ENCODE measurements around the gene KNG1. TPM values are rescaled to one million over a fixed set of nuclear protein-coding genes. Genes with fewer than 3 reads are reported as not detected.

The KNG1 gene
- total RNA-seq, 3 donors from 2014 or later, result 0.48 TPM; not detected in 2

DNA sequence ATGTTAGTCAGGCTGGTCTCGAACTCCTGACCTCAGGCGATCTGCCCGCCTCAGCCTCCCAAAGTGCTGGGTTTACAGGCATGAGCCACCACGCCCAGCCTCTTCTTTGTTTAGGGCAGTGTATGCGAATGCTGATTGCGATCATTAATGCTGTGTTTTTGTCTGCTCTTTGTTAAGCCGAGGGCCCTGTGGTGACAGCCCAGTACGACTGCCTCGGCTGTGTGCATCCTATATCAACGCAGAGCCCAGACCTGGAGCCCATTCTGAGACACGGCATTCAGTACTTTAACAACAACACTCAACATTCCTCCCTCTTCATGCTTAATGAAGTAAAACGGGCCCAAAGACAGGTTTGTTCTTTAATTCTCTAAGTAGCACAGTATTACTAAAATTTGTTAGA is 7.8 kb downstream of the KNG1 start:
- no peaks in the 10 kb centered on the region for H3K27me3 ChIP-seq
- H3K27ac ChIP-seq, result no peak overlapping the region
- TF ChIP-seq POLR2AphosphoS5 (IDR thresholded peaks at IDR 0.05) (no peak), CTCF (IDR thresholded peaks at IDR 0.05) (no peak), POLR2A (IDR thresholded peaks at IDR 0.05) (no peak)
- intact Hi-C loops (cut with DNase I; ENCODE audit: low total_unique reads), result no loop called here
- H3K9me3 ChIP-seq, result no peaks in the 10 kb centered on the region
- H3K4me3 ChIP-seq, result no peak overlapping the region
- no peaks in the 10 kb centered on the region for H3K4me1 ChIP-seq
- H3K36me3 ChIP-seq, result no peaks in the 10 kb centered on the region
- no peak for DNase-seq (ENCODE audit: low spot score in 2 of 2)

GRCh38 chr3:186732169-186732766 is 15.1 kb downstream of the KNG1 start:
- Histone ChIP-seq H3K4me3 (no peak overlapping the region), H3K4me1 (no peaks in the 10 kb centered on the region), H3K9me3 (no peaks in the 10 kb centered on the region), H3K27ac (no peak overlapping the region), H3K27me3 (no peaks in the 10 kb centered on the region), H3K36me3 (no peaks in the 10 kb centered on the region)
- no peak for DNase-seq (ENCODE audit: low spot score in 2 of 2)
- TF ChIP-seq POLR2AphosphoS5 (IDR thresholded peaks at IDR 0.05) (no peak), CTCF (IDR thresholded peaks at IDR 0.05) (no peak), POLR2A (IDR thresholded peaks at IDR 0.05) (no peak)
- intact Hi-C loops (cut with DNase I; ENCODE audit: low total_unique reads), result no loop called here

DNA sequence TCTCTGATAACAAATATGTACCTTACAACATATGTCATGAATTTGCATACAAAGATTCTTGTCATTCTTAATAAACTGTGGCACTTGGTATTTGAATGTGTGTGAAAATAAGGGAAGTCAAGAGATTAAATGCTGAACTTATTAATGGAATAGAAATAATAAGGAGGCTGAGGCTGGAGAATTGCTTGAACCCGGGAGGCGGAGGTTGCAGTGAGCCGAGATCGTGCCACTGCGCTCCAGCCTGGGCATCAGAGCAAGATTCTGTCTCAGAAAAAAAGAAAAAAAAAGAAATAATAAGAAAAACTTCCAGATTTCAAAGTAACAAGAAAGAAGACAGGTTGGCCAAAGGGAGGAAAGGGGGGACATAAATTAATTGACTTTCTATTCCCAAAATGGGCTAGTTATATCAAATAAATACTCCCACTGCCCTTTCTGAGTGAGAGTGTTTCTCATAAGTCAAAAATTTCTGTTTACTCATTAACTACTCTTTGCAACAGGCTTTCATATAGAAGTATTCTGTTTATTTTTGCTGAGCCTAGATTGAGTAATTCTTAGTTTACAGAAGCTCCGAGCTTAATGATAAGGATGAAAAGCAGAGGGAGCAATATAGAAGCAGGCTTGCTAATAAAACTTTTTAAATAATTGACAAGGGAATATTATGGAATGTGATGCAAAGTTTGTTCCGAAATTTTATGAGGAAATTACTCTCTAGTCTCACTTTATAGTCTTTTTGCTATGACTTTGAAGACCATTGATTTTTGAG is 25.6 kb downstream of the KNG1 start:
- Histone ChIP-seq H3K9me3 (no peaks in the 10 kb centered on the region), H3K4me1 (no peaks in the 10 kb centered on the region), H3K36me3 (no peaks in the 10 kb centered on the region), H3K27me3 (no peaks in the 10 kb centered on the region), H3K4me3 (no peak overlapping the region), H3K27ac (no peak overlapping the region)
- TF ChIP-seq POLR2AphosphoS5 (IDR thresholded peaks at IDR 0.05) (no peak), CTCF (IDR thresholded peaks at IDR 0.05) (no peak), POLR2A (IDR thresholded peaks at IDR 0.05) (no peak)
- no peak for DNase-seq (ENCODE audit: low spot score in 2 of 2)
- intact Hi-C loops (cut with DNase I; ENCODE audit: low total_unique reads), result no loop called here

GRCh38 chr3:186743666-186744065 is 26.5 kb downstream of the KNG1 start:
- no peak overlapping the region for H3K4me3 ChIP-seq
- no peaks in the 10 kb centered on the region for H3K4me1 ChIP-seq
- intact Hi-C loops (cut with DNase I; ENCODE audit: low total_unique reads), result no loop called here
- no peaks in the 10 kb centered on the region for H3K36me3 ChIP-seq
- H3K9me3 ChIP-seq, result no peaks in the 10 kb centered on the region
- DNase-seq (ENCODE audit: low spot score in 2 of 2), result no peak
- TF ChIP-seq CTCF (IDR thresholded peaks at IDR 0.05) (no peak), POLR2AphosphoS5 (IDR thresholded peaks at IDR 0.05) (no peak), POLR2A (IDR thresholded peaks at IDR 0.05) (no peak)
- no peak overlapping the region for H3K27ac ChIP-seq
- no peaks in the 10 kb centered on the region for H3K27me3 ChIP-seq

GRCh38 chr3:186746008-186746407 is 28.8 kb downstream of the KNG1 start:
- Histone ChIP-seq H3K36me3 (no peaks in the 10 kb centered on the region), H3K4me3 (no peak overlapping the region), H3K27me3 (no peaks in the 10 kb centered on the region), H3K9me3 (no peaks in the 10 kb centered on the region), H3K4me1 (no peaks in the 10 kb centered on the region), H3K27ac (no peak overlapping the region)
- intact Hi-C loops (cut with DNase I; ENCODE audit: low total_unique reads), result no loop called here
- no peak for DNase-seq (ENCODE audit: low spot score in 2 of 2)
- TF ChIP-seq POLR2A (IDR thresholded peaks at IDR 0.05) (no peak), CTCF (IDR thresholded peaks at IDR 0.05) (no peak), POLR2AphosphoS5 (IDR thresholded peaks at IDR 0.05) (no peak)
